CD14-positive monocyte (primary cell): ENCODE results near the gene GOLGA2. TPM values are rescaled to one million over a fixed set of nuclear protein-coding genes. Genes with fewer than 3 reads are reported as not detected.

ENCODE experiments used
- DNase-seq, 3 donors: peaks; one replicate each; pipeline ENCODE4 v3.0.0-alpha.2; 2011 to 2022
- H2AFZ ChIP-seq: 2 replicates; pipeline ENCODE4 v1.6.0; 2012; ENCODE audit warnings: mild to moderate bottlenecking, low read depth, low read length, inconsistent platforms; ENCODE audit not compliant: insufficient read depth, poor library complexity, severe bottlenecking
- H3K27ac ChIP-seq, 2 donors: 1 replicate in 1 of 2; 2 replicates in 1 of 2; pipeline ENCODE4 v1.5.1; 2012 to 2013; ENCODE audit warnings: low read length in 2 of 2, control low read depth in 1 of 2, inconsistent platforms in 1 of 2, low read depth in 1 of 2, mild to moderate bottlenecking in 1 of 2
- H3K27me3 ChIP-seq, 2 donors: one replicate each; pipeline versions ENCODE4 v1.6.0 to v1.6.1; 2011 to 2013; ENCODE audit warnings: low read length in 2 of 2; ENCODE audit not compliant: control insufficient read depth in 2 of 2, insufficient read depth in 2 of 2
- H3K36me3 ChIP-seq, 2 donors: replicated peaks in 1 of 2; 1 replicate in 1 of 2; 2 replicates in 1 of 2; pipeline versions ENCODE4 v1.5.1 to v1.6.1; 2012 to 2013; ENCODE audit warnings: low read length in 2 of 2, control low read depth in 1 of 2, inconsistent platforms in 1 of 2, mild to moderate bottlenecking in 1 of 2; ENCODE audit not compliant: insufficient read depth in 2 of 2, control insufficient read depth in 1 of 2
- H3K4me1 ChIP-seq, 2 donors: 1 replicate in 1 of 2; 2 replicates in 1 of 2; pipeline versions ENCODE4 v1.5.1 to v1.6.1; 2012 to 2013; ENCODE audit warnings: low read length in 2 of 2, control low read depth in 1 of 2, inconsistent platforms in 1 of 2, mild to moderate bottlenecking in 1 of 2, moderate library complexity in 1 of 2; ENCODE audit not compliant: insufficient read depth in 2 of 2, control insufficient read depth in 1 of 2
- H3K4me2 ChIP-seq: replicated peaks from 2 replicates; pipeline ENCODE3; 2012; ENCODE audit warnings: low read length, moderate library complexity, mild to moderate bottlenecking; ENCODE audit not compliant: poor library complexity, severe bottlenecking; ENCODE audit errors: extremely low read depth
- H3K4me3 ChIP-seq, 3 experiments: fragments of 200-600 bp in 1 of 3; sonication (generic) in 1 of 3; replicated peaks in 1 of 3; 1 replicate in 2 of 3; 2 replicates in 1 of 3; pipeline ENCODE4 v1.5.1; 2011 to 2013; ENCODE audit warnings: low read length in 3 of 3, mild to moderate bottlenecking in 3 of 3, control low read depth in 2 of 3, low read depth in 2 of 3, inconsistent platforms in 1 of 3, moderate library complexity in 1 of 3
- H3K79me2 ChIP-seq: 2 replicates; pipeline ENCODE4 v1.6.0; 2012; ENCODE audit warnings: mild to moderate bottlenecking, control low read depth, inconsistent platforms, low read length, moderate library complexity; ENCODE audit not compliant: insufficient read depth
- H3K9ac ChIP-seq: 2 replicates; pipeline ENCODE4 v1.6.0; 2017; ENCODE audit warnings: low read length, mild to moderate bottlenecking; ENCODE audit not compliant: insufficient read depth, poor library complexity, severe bottlenecking
- H3K9me3 ChIP-seq, 2 donors: replicated peaks in 1 of 2; 1 replicate in 1 of 2; 2 replicates in 1 of 2; pipeline versions ENCODE4 v1.5.1 to v1.6.1; 2012 to 2013; ENCODE audit warnings: low read length in 2 of 2, control low read depth in 1 of 2; ENCODE audit not compliant: control insufficient read depth in 1 of 2, insufficient read depth in 1 of 2
- H4K20me1 ChIP-seq: 2 replicates; pipeline ENCODE4 v1.6.0; 2012; ENCODE audit warnings: mild to moderate bottlenecking, low read length, control low read depth, moderate library complexity; ENCODE audit not compliant: insufficient read depth
- H3K27ac Mint-ChIP-seq, 7 donors: one replicate each; pipeline ENCODE4 v1.8.0; 2020; ENCODE audit warnings: mild to moderate bottlenecking in 7 of 7, mixed read lengths in 7 of 7, moderate library complexity in 6 of 7, inconsistent platforms in 2 of 7
- H3K27me3 Mint-ChIP-seq, 3 donors: one replicate each; pipeline ENCODE4 v1.8.0; 2021 to 2022; ENCODE audit warnings: low read depth in 3 of 3, mild to moderate bottlenecking in 3 of 3, mixed read lengths in 3 of 3, moderate library complexity in 3 of 3, inconsistent platforms in 1 of 3
- H3K36me3 Mint-ChIP-seq, 2 donors: one replicate each; pipeline ENCODE4 v1.8.0; 2020; ENCODE audit warnings: mixed read lengths in 2 of 2, inconsistent platforms in 1 of 2, mild to moderate bottlenecking in 1 of 2
- H3K4me1 Mint-ChIP-seq: one replicate; pipeline ENCODE4 v1.8.0; 2020; ENCODE audit warnings: mild to moderate bottlenecking, mixed read lengths
- H3K4me3 Mint-ChIP-seq, 2 donors: one replicate each; pipeline ENCODE4 v1.8.0; 2020; ENCODE audit warnings: mild to moderate bottlenecking in 2 of 2, mixed read lengths in 2 of 2, moderate library complexity in 1 of 2
- H3K9me3 Mint-ChIP-seq, 7 donors: one replicate each; pipeline ENCODE4 v1.8.0; 2020 to 2022; ENCODE audit warnings: mixed read lengths in 7 of 7, mild to moderate bottlenecking in 6 of 7, moderate library complexity in 6 of 7, inconsistent platforms in 2 of 7
- CTCF ChIP-seq: fragments of 200-600 bp; IDR thresholded peaks from one replicate; pipeline ENCODE4 v1.8.0; 2022; ENCODE audit warnings: antibody characterized with exemption, mild to moderate bottlenecking
- WGBS: methylation state at CpG from one replicate; pipeline ENCODE4 v1.1.5; 2013; ENCODE audit warnings: missing lambda C conversion rate; ENCODE audit not compliant: insufficient coverage; 5-methylcytosine and 5-hydroxymethylcytosine counted together
- intact Hi-C, 2 donors: fragments of 100-400 bp; cut with micrococcal nuclease; formaldehyde crosslinking; loops; one replicate each; pipeline versions ENCODE4 v1.15.0 to v1.15.1; 2023
- polyA plus RNA-seq, 3 donors: library from polyadenylated mRNA; depleted of rRNA in 1 of 3; unstranded in 2 of 3; stranded (reverse) in 1 of 3; fragments of 300-500 nt in 2 of 3; fragments of >200 nt in 1 of 3; fragmentation: Illumina TruSeq in 2 of 3; gene quantifications; 1 replicate in 2 of 3; 2 replicates in 1 of 3; pipeline ENCODE4 v1.2.3, GENCODE V29; 2012 to 2021

Gene GOLGA2
- polyA plus RNA-seq, 3 donors, result 2.9 to 34.2 (median 4.6) TPM

DNA sequence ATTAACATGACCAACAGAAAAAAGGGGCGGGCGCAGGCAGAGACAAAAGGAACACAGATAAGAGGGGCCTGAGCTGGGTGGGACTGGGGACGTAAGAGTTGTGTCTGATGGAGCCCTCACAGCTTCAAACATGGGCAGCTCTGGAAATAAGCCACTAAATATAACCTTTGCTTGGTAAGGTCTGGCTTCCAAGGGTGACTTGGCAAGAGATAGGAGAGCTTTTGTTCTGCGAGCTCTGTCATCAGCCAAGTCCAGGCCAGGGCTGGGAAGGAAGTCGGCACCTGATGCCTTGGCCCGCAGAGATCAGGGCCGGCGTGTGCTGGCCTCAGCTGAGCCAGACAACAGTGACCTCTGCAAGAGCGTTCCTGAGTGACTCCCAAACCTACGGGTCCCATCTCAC, 34.7 kb upstream of the GOLGA2 start:
- intact Hi-C loops, result no loop called here
- Mint-ChIP-seq H3K36me3 (peaks cover 33 to 53% of the 10 kb centered on the region in 2 donors), H3K27me3 (peaks cover 0 to 2% (median 2%) of the 10 kb centered on the region in 3 donors), H3K4me1 (no peaks in the 10 kb centered on the region), H3K9me3 (peaks cover 0 to 3% (median 0%) of the 10 kb centered on the region in 7 donors), H3K27ac (no peak overlapping the region), H3K4me3 (no peak overlapping the region)
- H3K4me1 ChIP-seq, result no peaks in the 10 kb centered on the region
- H3K36me3 ChIP-seq, result peaks cover 41 to 50% of the 10 kb centered on the region in 2 donors
- H3K9me3 ChIP-seq, result no peaks in the 10 kb centered on the region
- no peaks in the 10 kb centered on the region for H4K20me1 ChIP-seq
- WGBS, result 93% methylated on average over 7 of the region's 10 CpGs
- no peak overlapping the region for H2AFZ ChIP-seq
- H3K79me2 ChIP-seq, result no peaks in the 10 kb centered on the region
- H3K4me2 ChIP-seq, result no peak overlapping the region
- no peaks in the 10 kb centered on the region for H3K27me3 ChIP-seq
- DNase-seq, result no peak
- H3K4me3 ChIP-seq, result no peak overlapping the region
- TF ChIP-seq CTCF, result no peak
- no peak overlapping the region for H3K9ac ChIP-seq
- H3K27ac ChIP-seq, result no peak overlapping the region

GRCh38 chr9:128309551-128309950, 33.7 kb upstream of the GOLGA2 start:
- intact Hi-C loops, result no loop called here
- Mint-ChIP-seq H3K27ac (peak overlapping the region in 2 of 7 donors; percentile 22 to 48), H3K4me3 (no peak overlapping the region), H3K4me1 (no peaks in the 10 kb centered on the region), H3K9me3 (peaks cover 0 to 3% (median 0%) of the 10 kb centered on the region in 7 donors), H3K27me3 (peaks cover 0 to 2% (median 2%) of the 10 kb centered on the region in 3 donors), H3K36me3 (peaks cover 33 to 54% of the 10 kb centered on the region in 2 donors)
- Histone ChIP-seq H2AFZ (no peak overlapping the region), H3K27me3 (no peaks in the 10 kb centered on the region), H4K20me1 (no peaks in the 10 kb centered on the region), H3K4me2 (no peak overlapping the region), H3K4me1 (no peaks in the 10 kb centered on the region), H3K9ac (no peak overlapping the region), H3K27ac (no peak overlapping the region), H3K9me3 (no peaks in the 10 kb centered on the region), H3K4me3 (no peak overlapping the region), H3K36me3 (peaks cover 35 to 43% of the 10 kb centered on the region in 2 donors), H3K79me2 (no peaks in the 10 kb centered on the region)
- WGBS, result 99% methylated on average over 16 of the region's 16 CpGs
- no peak for TF ChIP-seq CTCF
- no peak for DNase-seq
